Frontal cortex (tissue), 4 donors: ENCODE measurements around the gene TP53RK. TPM values are rescaled to one million over a fixed set of nuclear protein-coding genes. Genes with fewer than 3 reads are reported as not detected.

Source experiments
- DNase-seq, 2 donors: peaks; one replicate each; pipeline ENCODE4 v3.0.0; 2012; ENCODE audit warnings: low spot score in 2 of 2
- FAIRE-seq: peaks from 2 replicates; lab custom pipeline; 2012; peaks lifted over from hg19 to GRCh38; lab: Jason Lieb, UNC
- total RNA-seq: library from RNA; depleted of rRNA; stranded (reverse); fragments of >200 nt; gene quantifications from one replicate; pipeline ENCODE4 v1.2.3, GENCODE V29; 2014
- donor health status: control.
- donor health status: control.
- donor health status: control.

The TP53RK gene
- total RNA-seq, 1 donor from 2014 or later, result 51.0 TPM

DNA sequence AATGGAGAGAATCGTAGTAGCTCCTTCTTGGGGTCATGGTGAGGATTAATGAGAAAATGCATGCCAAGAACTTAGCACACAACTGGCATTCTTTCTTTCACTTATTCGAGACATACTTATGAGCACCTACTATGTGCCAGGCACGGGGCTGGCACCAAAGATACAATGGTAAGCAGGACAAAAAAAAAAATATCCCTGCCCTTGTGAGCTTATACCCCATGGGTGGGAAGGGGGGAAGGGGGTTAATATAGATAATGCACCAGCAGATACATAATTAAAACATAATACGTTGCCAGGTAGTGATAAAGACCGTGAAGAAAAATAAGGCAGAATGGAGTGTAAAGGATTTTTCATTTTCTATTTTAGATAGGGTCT is 46.3 kb downstream of the TP53RK start:
- FAIRE-seq, result no peak
- no peak for DNase-seq

DNA sequence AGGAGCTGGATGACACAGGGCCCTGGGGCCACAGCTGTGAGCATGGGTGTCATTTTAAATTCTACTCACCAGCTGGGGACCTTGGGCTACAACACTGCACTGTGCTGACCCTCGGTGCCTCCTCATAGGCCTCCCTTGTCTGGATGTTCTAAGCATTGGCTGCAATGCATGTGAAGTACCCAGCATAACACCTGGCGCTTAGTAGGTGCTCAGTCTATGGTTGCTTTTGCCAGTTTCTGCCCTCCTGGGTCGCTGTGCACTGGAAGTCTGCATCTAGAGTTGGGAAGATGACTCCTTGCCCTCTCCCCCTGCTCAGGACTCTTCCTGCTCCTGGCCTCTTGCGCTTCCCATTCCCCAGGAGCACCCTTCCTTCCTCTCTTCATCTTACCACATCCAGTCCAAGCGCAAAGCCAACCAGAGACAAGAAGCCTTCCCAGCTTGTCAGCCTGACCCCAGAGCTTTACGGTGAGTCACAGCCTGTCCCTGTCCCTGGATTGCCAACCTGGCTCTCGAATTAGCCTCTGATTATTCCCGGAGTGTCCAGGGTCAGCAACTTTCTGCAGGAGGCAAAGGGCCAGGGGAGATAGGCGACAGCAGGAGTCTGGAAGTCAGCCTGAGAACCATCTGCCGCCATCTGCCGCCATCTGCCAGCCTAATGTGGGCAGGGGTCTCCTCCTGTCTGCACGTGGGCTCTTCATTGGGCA is 46.8 kb downstream of the TP53RK start:
- no peak for FAIRE-seq
- DNase-seq, result no peak

DNA sequence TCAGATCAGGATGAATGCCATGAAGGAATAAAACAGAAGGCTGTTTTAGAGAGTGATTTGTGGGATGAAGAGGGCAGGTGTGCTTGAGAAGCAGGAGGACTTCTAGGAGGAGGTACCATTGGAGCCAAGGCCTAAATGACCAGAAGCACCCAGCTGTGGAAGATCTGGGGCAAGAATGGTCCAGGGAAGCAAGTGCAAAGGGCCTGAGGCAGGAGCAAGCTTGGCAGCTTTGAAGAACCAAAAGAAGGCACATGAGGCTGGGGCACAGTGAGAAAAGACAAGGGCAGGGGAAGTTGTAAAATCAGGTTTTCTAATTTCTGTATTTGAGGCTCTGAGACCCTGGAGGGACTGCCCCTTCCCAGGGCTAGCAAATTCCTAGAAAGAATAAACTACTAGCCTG is 47.8 kb downstream of the TP53RK start:
- FAIRE-seq (no peak), DNase-seq (no peak)

DNA sequence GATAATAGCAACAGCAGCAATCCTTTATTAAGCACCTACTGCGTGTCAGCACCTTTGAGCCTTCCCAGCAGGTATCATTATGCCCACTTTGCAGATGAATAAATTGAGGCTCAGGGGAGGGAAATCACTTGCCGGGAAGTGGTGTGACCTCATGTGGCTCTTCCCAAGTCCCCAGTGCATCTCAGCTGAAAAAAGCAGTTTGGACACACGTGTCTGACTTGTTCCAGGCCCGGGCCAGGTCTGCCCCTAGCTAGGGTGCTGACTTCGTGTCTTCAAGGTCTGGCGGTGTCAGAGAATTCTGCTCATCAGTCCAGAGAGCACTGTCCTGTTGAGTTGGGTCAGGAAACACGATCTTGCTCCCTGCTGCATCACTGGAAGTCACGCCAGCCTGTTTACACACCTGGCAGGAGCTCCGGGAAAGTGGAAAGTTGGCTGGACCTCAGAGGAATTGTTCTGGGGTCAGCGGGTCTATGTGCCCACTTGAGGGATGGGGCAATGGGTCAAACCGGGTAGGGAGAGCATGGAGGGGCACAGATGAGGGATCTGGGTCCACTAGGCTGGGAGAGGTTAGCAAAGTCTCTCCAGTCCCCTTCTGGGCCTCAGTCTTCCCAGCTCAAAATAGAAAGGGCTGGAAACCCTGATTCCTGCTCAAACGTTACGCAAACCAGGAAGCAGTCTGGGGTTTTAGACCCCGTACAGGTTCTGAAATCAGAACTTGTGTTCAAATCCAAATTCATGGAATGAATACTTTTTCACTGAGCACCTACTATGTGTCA is 48.5 kb downstream of the TP53RK start:
- FAIRE-seq (no peak), DNase-seq (no peak)

DNA sequence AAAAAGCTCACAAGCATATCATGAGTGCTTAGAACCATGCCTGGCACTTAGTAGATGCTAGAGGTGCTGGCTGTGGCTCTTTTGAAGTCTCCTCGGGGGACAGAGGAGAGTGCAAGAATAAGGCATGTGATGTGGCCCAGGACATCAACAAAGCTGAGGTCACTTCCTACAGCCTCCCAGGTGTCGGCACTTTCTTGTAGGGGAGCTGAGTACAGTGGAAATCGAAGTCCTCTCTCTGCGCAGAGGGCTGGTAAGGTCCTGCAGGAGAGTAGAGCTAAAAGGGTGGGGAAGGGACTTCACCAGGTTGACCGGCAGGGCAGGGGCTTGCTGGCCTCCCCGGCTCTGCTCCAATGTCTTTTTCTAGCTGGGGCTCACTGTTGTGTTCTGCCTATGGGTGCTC is 49.2 kb downstream of the TP53RK start:
- DNase-seq, result no peak
- FAIRE-seq, result no peak

DNA sequence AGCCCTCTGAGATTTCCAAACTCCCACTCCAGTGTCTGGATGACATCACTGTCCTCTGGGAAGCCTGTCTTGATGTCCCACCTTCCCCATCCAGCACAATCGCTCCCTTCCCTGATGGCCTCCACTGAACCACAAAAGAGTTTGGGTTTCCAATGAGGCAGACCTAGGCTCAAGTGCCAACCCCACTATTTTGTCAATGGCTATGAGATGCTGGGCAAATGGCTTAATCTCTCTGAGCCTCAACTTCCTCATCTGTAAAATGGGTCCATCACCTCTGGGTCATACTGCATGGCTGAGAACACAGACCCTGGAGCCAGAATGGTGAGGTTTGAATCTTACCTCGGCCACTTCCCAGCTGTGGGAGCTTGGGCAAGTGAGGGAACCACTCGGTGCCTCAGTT is 49.7 kb downstream of the TP53RK start:
- DNase-seq (no peak), FAIRE-seq (no peak)

DNA sequence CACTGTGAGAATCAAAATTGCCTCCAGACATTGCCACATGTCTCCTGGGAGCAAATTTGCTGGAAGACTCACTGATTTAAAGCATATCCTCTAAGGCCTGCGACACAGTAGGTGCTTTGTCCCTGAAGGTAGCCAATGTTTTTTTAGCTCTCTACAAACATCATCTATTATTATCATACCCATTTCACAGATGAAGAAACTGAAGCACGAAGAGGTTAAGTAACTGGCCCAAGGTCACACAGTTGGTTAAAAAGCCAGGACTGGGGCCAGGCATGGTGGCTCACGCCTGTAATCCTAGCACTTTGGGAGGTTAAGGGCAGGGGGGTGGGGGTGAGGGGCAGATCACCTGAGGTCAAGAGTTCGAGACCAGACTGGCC is 50.4 kb downstream of the TP53RK start:
- no peak for FAIRE-seq
- DNase-seq, result no peak

DNA sequence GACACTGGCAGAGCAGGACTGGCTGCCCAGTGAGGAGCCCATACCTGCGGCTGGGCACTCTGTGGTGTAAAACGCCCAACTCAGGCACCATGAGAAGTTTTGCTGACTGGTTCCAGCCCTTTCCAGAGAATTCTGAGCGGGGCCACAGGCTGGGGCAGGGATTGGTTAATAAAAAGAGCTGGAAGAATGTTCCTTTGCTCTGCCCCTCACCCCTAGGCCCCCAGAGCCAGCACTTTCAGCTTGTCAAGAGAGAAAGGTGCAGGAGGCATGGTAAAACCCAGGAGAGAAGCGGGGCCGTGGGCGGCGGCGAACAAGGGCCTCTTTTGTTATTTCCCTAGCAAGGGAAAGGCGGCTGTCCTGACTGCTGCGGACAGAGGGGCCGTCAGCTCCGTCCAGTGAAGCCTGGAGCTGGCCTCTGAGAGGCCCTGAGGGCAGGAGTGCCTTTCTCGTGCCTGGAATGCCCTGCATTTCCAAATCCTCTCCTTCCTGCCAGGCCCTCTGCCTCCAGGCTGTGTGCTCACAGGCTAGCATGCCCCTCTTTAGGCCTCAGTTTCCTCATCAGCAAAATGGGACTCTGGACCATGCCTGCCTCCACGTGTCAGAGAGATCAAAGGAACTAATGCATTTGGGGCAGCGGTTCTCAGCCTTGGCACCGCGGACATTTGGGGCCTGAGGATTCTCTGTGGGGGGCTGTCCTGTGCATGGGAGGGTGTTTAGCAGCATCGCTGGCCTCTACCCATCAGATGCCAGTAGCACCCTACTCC is 50.9 kb downstream of the TP53RK start:
- FAIRE-seq (no peak), DNase-seq (no peak)

DNA sequence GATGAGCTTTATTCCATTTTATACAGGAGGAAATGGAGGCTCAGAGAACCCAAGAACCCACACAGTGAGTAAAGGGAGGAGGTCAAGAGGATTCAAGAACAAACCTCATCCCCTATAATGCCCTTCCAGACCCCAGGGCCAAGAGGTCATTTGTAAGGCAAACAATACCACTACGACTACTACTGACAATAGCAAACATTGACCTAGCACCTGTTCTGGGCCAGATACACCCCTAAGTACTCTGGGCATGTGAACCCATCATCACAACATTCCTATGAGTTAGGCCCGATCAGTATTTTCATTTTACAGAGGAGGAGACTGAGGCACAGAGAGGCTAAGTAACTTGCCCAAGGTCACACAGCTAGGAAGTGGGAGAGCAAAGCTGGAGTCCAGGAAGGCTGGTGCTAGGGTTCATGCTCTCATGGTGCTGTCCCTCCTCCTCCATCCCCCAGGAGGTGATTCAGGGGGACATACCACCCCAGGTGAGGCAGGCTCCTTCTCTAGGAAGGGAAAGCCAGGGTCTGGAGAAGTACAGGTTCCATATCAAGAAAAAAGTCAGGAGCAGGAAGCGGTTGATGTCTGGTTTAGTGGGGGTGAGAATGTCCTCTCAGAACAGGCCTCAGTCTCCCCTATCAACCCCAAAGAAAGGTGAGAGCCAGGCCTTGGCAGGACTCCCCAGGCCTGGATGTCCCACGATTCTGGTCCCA is 51.7 kb downstream of the TP53RK start:
- FAIRE-seq, result no peak
- DNase-seq, result no peak

DNA sequence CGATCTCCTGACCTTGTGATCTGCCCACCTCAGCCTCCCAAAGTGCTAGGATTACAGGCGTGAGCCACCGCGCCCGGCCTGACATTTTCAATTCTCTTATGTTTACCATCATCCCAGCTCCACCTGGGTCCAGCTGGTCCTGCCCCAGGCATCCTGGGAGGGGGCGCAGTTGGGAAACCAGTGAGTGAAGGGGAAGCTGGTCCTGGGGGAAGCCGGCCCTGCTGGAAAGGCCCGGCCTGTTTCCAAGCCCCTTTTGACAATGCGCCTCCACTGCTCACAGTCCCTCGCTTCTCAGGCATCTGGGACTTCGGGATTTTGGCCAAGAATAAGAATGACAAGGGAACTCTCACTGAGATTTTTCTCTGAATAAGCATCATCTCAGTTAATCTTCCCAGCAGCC is 52.2 kb downstream of the TP53RK start:
- FAIRE-seq, result no peak
- DNase-seq, result no peak

DNA sequence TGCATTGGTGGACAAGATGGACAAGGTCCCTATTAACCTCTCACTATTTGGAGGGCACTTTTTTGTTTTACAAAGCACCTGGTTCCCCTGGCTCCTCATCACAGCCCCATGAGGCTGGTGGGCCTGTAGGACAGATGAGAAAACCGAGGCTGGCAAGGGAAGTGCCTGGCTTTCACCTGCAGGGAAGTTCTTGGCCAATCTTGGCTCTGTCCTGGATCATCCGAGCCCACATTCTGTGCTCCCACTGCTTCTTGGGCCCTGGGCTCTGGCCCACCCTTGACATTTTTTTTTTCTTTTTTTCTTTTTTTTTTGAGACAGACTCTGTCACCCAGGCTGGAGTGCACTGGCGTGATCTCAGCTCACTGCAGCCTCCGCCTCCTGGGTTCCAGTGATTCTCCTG is 52.7 kb downstream of the TP53RK start:
- DNase-seq (no peak), FAIRE-seq (no peak)

DNA sequence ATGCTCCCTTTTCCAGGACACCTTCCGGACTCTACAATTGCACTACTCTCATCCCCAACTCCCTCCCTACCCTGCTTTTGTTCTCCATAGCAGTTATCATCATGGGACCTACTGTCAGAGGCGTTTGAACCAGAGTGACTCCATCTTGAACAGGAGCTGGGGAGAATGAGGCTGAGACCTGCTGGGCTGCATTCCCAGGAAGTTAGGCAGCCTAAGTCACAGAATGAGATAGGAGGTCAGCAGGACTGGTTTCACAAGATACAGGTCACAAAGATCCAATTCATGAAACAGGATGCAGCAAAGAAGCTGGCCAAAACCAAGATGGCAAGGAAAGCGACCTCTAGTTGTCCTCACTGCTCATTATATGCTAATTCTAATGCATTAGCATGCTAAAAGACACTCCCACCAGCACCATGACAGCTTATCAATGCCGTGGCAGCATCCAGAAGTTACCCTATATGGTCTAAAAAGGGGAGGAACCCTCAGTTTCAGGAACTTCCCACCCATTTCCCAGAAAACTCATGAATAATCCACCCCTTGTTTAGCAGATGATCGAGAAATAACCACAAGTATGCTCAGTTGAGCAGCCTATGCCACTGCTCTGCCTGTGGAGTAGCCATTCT is 53.6 kb downstream of the TP53RK start:
- FAIRE-seq (no peak), DNase-seq (no peak)

DNA sequence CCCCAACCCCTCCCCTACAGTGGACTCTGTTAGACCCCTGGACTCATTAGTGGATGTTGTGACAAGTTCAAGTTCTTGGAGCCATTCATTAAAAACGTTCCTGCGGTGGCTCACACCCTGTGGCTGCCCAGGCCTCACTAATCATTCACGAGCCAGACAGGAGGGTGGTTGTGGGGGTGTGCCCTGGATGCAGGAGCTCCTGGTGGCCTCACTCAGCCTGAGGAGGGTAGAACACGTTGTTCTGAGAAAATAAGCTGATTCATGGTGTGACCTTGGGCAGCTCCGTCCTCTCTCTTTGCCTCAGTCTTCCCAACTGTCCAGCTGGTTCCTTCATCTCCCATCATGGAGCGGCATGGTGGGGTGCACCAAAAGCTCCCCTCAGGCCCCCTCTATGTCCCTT is 54.7 kb downstream of the TP53RK start:
- DNase-seq (no peak), FAIRE-seq (no peak)

Other genes starting within 250 kb of the TP53RK start
- gene ZNF334, start 175.9 kb downstream of the TP53RK start, total RNA-seq, result 11.4 TPM
- not detected for gene OCSTAMP, start 138.8 kb downstream of the TP53RK start, total RNA-seq
- gene SLC13A3, start 38.0 kb downstream of the TP53RK start, total RNA-seq, result 10.2 TPM
- 3.7 TPM for gene SLC2A10, start 20.2 kb upstream of the TP53RK start, total RNA-seq
- gene EYA2, start 205.4 kb upstream of the TP53RK start, total RNA-seq, result 2.4 TPM